GM12875 (cell line): Measurements from ENCODE around the gene PCK2.

ENCODE experiments used
- H3K4me3 ChIP-seq: one replicate; pipeline ENCODE4 v1.5.1; 2011; ENCODE audit warnings: low read depth, low read length, control low read depth
- CTCF ChIP-seq: IDR thresholded peaks from 2 replicates; pipeline ENCODE4 v1.5.1; 2011; ENCODE audit warnings: low read depth, mild to moderate bottlenecking, control low read depth, inconsistent platforms, low read length, moderate library complexity, borderline replicate concordance; ENCODE audit not compliant: insufficient read depth

Gene PCK2

GRCh38 chr14:24080142-24080530, 14.0 kb upstream of the PCK2 start:
- TF ChIP-seq CTCF: no peak
- no peak overlapping the region for H3K4me3 ChIP-seq

GRCh38 chr14:24080888-24081738, 13.0 kb upstream of the PCK2 start:
- peak overlapping the region; percentile 58 for H3K4me3 ChIP-seq
- TF ChIP-seq CTCF: no peak

DNA sequence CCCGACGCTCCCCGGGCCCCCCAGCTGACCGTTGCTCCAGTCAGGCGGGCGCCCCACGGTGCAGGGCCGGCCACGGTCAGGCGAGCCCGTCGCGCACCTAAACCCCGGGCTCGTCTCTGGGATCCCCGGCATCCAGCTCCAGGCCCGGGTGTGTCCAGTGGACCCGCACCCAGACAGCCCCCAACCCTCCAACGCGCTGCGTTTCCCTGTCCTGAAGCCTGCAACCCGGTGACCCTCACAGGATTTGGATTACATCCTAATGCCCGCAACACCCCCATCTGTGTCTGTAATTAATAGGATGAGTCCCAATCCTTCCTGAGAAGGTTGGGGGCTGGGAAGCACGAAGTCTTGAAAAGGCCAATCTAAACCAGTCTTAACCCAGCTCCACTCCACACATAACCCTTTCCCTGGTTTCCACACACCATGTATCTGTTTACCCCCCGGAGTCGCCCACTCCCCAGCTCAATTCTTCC, 12.3 kb upstream of the PCK2 start:
- TF ChIP-seq CTCF: no peak
- H3K4me3 ChIP-seq: peak overlapping the region; percentile 58

- no peak overlapping the region for H3K4me3 ChIP-seq
- no peak for TF ChIP-seq CTCF
These were observed 11.6 kb upstream of the PCK2 start for GRCh38 chr14:24082411-24083080.

GRCh38 chr14:24083462-24083861, 10.6 kb upstream of the PCK2 start:
- TF ChIP-seq CTCF: no peak
- H3K4me3 ChIP-seq: no peak overlapping the region

- no peak overlapping the region for H3K4me3 ChIP-seq
- no peak for TF ChIP-seq CTCF
These were observed 9.7 kb upstream of the PCK2 start for GRCh38 chr14:24084440-24084839.
